ENCODE measurements around the gene TNFRSF12A.

The TNFRSF12A gene

GRCh38 chr16:3012828-3013420 lies 7.2 kb upstream of the TNFRSF12A start, which contains the start of gene CLDN9:
Gene CLDN9, plus strand, starts transcription at chr16:3012923. Its CDS starts 440 bp downstream, at chr16:3013363.
- DNase-seq (ENCODE audit: low spot score) = no peak

DNA sequence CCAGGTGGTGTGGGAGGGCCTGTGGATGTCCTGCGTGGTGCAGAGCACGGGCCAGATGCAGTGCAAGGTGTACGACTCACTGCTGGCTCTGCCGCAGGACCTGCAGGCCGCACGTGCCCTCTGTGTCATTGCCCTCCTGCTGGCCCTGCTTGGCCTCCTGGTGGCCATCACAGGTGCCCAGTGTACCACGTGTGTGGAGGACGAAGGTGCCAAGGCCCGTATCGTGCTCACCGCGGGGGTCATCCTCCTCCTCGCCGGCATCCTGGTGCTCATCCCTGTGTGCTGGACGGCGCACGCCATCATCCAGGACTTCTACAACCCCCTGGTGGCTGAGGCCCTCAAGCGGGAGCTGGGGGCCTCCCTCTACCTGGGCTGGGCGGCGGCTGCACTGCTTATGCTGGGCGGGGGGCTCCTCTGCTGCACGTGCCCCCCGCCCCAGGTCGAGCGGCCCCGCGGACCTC lies 6.6 kb upstream of the TNFRSF12A start:
- no peak for DNase-seq (ENCODE audit: low spot score)

- no peak for DNase-seq (ENCODE audit: low spot score)
Observed at GRCh38 chr16:3013998-3014690, 6.0 kb upstream of the TNFRSF12A start.

GRCh38 chr16:3014971-3015370 lies 5.2 kb upstream of the TNFRSF12A start:
- no peak for DNase-seq (ENCODE audit: low spot score)

GRCh38 chr16:3015865-3016521 lies 4.2 kb upstream of the TNFRSF12A start:
- peak; percentile 33 for DNase-seq (ENCODE audit: low spot score)

DNA sequence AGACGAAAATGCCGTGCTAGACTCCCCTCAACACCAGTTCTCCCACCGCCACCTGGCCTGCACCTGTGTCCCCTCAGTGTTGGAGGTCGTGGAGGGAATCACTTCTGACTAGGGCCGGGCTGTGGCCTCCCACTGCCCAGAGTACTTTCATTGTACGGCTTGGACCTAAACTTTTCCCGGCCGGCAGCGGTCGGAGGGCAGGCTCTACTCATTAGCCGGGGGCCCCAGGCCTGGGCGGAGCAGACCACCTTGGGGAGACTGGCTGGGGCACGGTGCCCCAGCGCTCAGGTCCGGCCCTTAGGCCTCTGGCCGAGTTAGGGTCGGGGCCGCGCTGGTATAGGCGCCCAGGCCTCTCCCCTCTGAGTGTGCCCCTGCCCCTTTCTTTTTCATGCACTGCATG lies 2.8 kb upstream of the TNFRSF12A start:
- no peak for DNase-seq (ENCODE audit: low spot score)

DNA sequence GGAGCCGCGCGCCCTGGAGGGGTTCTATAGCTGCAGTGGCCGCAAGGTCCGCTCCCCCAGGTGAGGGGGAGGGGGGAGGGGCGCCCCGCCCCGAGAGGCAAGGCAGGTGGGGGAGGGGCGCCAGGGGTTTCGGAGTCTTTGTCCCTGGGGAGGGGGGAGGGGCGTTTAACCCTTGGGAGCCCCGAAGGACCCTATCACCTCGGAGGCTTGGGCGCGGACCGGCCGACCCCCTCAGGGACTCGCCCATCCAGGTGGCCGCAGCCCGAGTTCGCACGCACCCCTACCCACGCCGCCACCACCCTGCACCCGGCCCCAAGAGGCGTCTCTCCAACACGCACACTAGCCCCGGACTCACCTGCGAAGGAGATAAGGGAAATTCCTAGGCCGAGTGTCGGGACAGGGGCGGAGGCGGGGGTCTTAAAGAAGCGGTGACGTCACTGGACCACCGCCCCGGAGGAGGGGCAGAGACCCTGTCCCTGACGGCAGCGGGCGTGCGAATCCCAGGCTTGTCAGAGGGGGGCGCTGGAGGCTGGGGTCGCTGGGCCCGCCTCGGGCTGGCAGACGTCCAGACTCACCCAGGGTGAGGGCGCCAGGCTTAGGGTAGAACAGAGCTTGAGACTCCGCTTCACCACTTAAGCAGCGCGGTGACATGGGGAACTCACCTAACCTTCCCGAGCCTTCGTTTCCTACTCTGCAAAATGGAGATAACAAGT lies 2.2 kb upstream of the TNFRSF12A start, which contains the start of gene CLDN6:
Gene CLDN6, minus strand, starts transcription at position 390 of the 713 bp plus-strand sequence. CDS start 2,162 bp downstream, outside the sequence.
- DNase-seq (ENCODE audit: low spot score) = peak; percentile 9

DNA sequence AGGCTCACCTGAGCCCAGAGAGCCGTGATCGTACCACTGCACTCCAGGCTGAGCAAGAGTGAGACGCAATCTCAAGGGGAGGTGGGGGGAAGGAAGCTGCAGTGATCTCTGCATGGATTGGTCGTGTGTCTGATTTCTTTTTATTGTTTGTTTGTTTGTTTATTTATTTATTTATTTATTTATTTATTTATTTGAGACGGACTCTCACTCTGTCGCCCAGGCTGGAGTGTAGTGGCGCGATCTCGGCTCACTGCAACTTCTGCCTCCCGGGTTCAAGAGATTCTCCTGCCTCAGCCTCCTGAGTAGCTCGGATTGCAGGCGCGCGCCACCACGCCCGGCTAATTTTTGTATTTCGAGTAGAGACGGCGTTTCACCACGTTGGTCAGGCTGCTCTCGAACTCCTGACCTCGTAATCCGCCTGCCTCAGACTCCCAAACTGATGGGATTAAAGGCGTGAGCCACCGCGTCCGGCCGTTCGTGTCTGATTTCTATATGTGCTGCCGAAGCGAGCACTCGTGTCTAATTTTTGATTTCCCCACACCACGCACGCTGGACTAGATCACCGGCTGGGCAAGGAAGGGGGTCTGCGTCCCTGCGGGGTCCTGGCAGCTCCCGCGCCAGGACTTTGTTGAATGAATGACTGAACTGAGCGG lies 448 bp upstream of the TNFRSF12A start:
- DNase-seq (ENCODE audit: low spot score) = no peak

DNA sequence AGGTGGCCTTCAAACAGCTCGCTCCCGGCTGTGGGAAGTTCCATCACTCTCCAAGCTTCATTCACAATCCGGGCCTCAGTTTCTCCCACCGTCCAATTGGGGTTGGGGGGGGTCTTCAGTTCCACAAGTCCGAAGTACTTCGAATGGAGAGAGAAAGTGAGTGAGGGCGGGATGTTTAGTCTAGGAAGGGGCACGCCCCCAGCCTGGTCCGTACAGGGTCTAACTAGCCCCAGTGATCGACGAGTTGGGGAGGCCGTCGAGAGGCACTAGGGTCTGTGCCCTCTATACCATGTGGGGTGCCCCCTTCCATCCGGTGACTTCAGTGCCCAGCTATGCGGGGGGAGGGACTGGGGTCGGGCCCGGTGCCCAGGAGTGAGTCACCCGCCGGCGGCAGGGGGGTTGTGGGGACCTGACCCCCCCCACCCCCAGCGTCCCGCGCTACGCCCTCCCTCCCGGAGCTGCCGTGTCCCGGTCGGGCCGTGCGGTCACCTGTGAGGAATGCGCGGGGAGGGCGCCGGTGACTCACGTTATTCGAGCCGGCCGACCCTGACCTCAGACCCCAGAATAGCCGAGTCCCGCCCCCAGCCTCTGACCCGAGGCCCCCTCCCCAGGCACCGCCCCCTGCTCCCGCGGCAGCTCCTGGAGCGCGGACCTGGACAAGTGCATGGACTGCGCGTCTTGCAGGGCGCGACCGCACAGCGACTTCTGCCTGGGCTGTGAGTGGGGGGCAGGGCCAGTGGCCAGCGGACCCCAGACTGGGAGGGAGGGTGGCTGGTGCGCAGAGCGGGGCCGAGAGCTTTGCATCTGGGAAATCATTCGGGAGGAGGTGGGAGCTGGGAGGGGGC lies 658 bp downstream of the TNFRSF12A start:
- peak; percentile 49 for DNase-seq (ENCODE audit: low spot score)

GRCh38 chr16:3021449-3022207 lies 1.5 kb downstream of the TNFRSF12A start:
- DNase-seq (ENCODE audit: low spot score) = peak; percentile 72

DNA sequence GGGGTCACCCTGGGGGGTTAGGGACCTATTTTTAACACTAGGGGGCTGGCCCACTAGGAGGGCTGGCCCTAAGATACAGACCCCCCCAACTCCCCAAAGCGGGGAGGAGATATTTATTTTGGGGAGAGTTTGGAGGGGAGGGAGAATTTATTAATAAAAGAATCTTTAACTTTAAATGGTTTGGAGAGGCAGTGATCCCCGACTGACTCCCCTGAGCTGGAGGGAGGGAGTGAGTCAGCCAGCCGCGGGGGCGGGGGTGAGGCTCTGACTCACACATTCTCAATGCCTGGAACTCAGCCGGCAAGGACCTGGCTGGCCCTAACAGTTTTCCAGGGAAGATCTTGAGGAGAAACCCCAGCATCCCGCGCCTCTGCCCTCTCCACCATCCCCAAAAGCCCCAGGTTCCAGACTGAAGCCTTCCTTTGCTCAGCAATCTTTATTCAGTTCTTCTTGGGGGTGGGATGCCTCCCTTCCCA lies 2.1 kb downstream of the TNFRSF12A start:
- DNase-seq (ENCODE audit: low spot score) = peak; percentile 84

GRCh38 chr16:3022684-3023414 lies 2.7 kb downstream of the TNFRSF12A start:
- DNase-seq (ENCODE audit: low spot score) = no peak

DNA sequence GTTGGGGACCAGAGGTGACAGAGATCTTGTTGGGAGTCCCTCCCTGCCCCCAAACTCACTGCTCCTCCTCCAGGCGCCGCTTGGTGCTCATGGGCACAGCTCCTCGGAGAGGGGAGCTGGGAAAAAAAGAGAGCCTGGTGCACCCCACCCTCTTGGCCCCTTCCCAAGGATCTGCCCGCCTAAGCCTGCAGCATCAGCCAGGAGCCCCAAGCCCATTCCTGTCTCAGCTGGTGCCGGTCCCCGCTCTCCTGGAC lies 3.2 kb downstream of the TNFRSF12A start:
- DNase-seq (ENCODE audit: low spot score) = peak; percentile 34

- DNase-seq (ENCODE audit: low spot score) = peak; percentile 98
Observed at GRCh38 chr16:3023669-3024478, 3.7 kb downstream of the TNFRSF12A start, which contains the start of the genes HCFC1R1 and THOC6. Gene HCFC1R1, minus strand, starts transcription at chr16:3023942. Its CDS starts 1 bp downstream, at chr16:3023941. Gene THOC6, plus strand, starts transcription at chr16:3024035. Its CDS starts 292 bp downstream, at chr16:3024327.

DNA sequence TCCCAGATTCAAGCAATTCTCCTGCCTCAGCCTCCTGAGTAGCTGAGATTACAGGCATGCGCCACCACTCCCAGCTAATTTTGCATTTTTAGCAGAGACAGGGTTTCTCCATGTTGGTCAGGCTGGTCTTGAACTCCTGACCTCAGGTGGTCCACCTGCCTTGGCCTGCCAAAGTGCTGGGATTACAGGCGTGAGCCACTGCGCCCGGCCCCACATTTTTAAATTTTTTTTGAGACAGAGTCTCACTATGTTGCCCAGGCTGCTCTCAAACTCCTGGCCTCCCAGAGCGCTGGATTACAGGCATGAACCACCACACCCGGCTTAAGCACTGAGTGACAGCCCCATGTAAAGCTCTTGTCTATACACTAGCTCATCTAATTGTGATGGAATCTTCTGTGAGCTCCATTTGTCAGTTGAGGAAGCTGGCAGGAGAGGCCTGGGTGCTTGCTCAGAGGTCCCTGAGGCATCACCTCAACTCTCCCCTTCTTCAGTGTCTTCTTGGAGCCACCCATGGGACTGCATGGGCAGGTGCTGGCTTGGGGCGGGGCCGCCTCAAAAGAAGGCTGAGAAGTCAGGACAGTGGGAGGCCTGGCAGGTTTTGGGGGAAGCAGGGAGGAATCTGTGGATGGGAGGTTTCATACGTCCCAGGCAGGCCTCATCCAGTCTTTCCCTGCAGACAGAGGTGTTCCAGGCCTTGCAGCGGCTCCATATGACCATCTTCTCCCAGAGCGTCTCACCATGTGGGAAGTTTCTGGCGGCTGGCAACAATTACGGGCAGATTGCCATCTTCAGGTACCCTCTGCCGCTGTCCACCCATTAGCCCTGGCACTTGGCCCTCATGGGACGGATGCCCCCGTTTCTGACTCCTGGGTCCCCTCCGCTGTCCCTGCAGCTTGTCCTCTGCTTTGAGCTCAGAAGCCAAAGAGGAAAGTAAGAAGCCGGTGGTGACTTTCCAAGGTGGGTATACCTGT lies 5.1 kb downstream of the TNFRSF12A start:
- no peak for DNase-seq (ENCODE audit: low spot score)

GRCh38 chr16:3026003-3026378 lies 5.8 kb downstream of the TNFRSF12A start:
- no peak for DNase-seq (ENCODE audit: low spot score)

Measured in hematopoietic multipotent progenitor cell treated with erythropoietin and hydrocortisone succinate and interleukin-3 and kit ligand, for 15 days (in vitro differentiated cells).